Measurements from ENCODE around the gene TRPM8. TPM values are rescaled to one million over a fixed set of nuclear protein-coding genes. Genes with fewer than 3 reads are reported as not detected.
A peak's percentile ranks its signal among the peaks of the same experiment; 100 is the strongest.

Gene TRPM8
- total and polyA plus RNA-seq, 5 donors from 2014 or later, result not detected

GRCh38 chr2:234051374-234052070 is 134.3 kb downstream of the TRPM8 start:
- Mint-ChIP-seq H3K4me1 (no peaks in the 10 kb centered on the region), H3K27ac (no peak overlapping the region), H3K27me3 (peaks cover 28% of the 10 kb centered on the region), H3K36me3 (no peaks in the 10 kb centered on the region), H3K9me3 (peaks cover 0 to 5% (median 0%) of the 10 kb centered on the region in 7 donors), H3K4me3 (no peak overlapping the region)
- Histone ChIP-seq H3K36me3 (ENCODE audit: control insufficient read depth, insufficient read depth, low read length) (no peaks in the 10 kb centered on the region), H3K4me1 (ENCODE audit: control insufficient read depth, insufficient read depth, low read length, poor library complexity, severe bottlenecking) (no peaks in the 10 kb centered on the region), H3K4me3 (ENCODE audit: low read depth, low read length) (no peak overlapping the region), H3K27me3 (ENCODE audit: control insufficient read depth, insufficient read depth, low read length) (peaks cover 13% of the 10 kb centered on the region), H3K27ac (ENCODE audit: insufficient read depth, low read length, poor library complexity, severe bottlenecking) (no peak overlapping the region), H3K9me3 (ENCODE audit: control insufficient read depth in 2 of 2, low read length in 2 of 2) (no peaks in the 10 kb centered on the region)
- DNase-seq (no peak), ATAC-seq (ENCODE audit: low read depth in 2 of 2) (no peak)

- no peaks in the 10 kb centered on the region for H3K4me1 ChIP-seq (ENCODE audit: control insufficient read depth, insufficient read depth, low read length, poor library complexity, severe bottlenecking)
- Mint-ChIP-seq H3K27me3 (peaks cover 34% of the 10 kb centered on the region), H3K9me3 (peaks cover 0 to 2% (median 0%) of the 10 kb centered on the region in 7 donors), H3K36me3 (no peaks in the 10 kb centered on the region), H3K4me1 (peaks cover 0 to 4% (median 0%) of the 10 kb centered on the region in 4 donors), H3K27ac (peak overlapping the region in 1 of 3 donors; percentile 20), H3K4me3 (no peak overlapping the region)
- DNase-seq (no peak), ATAC-seq (ENCODE audit: low read depth in 2 of 2) (no peak)
- no peak overlapping the region for H3K27ac ChIP-seq (ENCODE audit: insufficient read depth, low read length, poor library complexity, severe bottlenecking)
- H3K27me3 ChIP-seq (ENCODE audit: control insufficient read depth, insufficient read depth, low read length), result peaks cover 7% of the 10 kb centered on the region
- no peaks in the 10 kb centered on the region for H3K36me3 ChIP-seq (ENCODE audit: control insufficient read depth, insufficient read depth, low read length)
- no peaks in the 10 kb centered on the region for H3K9me3 ChIP-seq (ENCODE audit: control insufficient read depth in 2 of 2, low read length in 2 of 2)
- H3K4me3 ChIP-seq (ENCODE audit: low read depth, low read length), result no peak overlapping the region
Measured at GRCh38 chr2:234058881-234059280, 141.7 kb downstream of the TRPM8 start.

- no peak for DNase-seq
- H3K4me1 ChIP-seq (ENCODE audit: control insufficient read depth, insufficient read depth, low read length, poor library complexity, severe bottlenecking), result no peaks in the 10 kb centered on the region
- H3K9me3 Mint-ChIP-seq, result peaks cover 0 to 2% (median 0%) of the 10 kb centered on the region in 7 donors
- H3K36me3 Mint-ChIP-seq, result no peaks in the 10 kb centered on the region
- ATAC-seq (ENCODE audit: low read depth in 2 of 2), result no peak
- no peaks in the 10 kb centered on the region for H3K36me3 ChIP-seq (ENCODE audit: control insufficient read depth, insufficient read depth, low read length)
- no peak overlapping the region for H3K27ac Mint-ChIP-seq
- H3K27me3 Mint-ChIP-seq, result peaks cover 25% of the 10 kb centered on the region
- peaks cover 7% of the 10 kb centered on the region for H3K27me3 ChIP-seq (ENCODE audit: control insufficient read depth, insufficient read depth, low read length)
- no peak overlapping the region for H3K27ac ChIP-seq (ENCODE audit: insufficient read depth, low read length, poor library complexity, severe bottlenecking)
- peaks cover 0 to 5% (median 0%) of the 10 kb centered on the region in 4 donors for H3K4me1 Mint-ChIP-seq
- H3K9me3 ChIP-seq (ENCODE audit: control insufficient read depth in 2 of 2, low read length in 2 of 2), result no peaks in the 10 kb centered on the region
- no peak overlapping the region for H3K4me3 Mint-ChIP-seq
- no peak overlapping the region for H3K4me3 ChIP-seq (ENCODE audit: low read depth, low read length)
Measured at GRCh38 chr2:234060236-234060635, 143.1 kb downstream of the TRPM8 start.

- Mint-ChIP-seq H3K9me3 (peaks cover 0 to 5% (median 0%) of the 10 kb centered on the region in 7 donors), H3K36me3 (no peaks in the 10 kb centered on the region), H3K4me3 (no peak overlapping the region), H3K4me1 (peaks cover 0 to 5% (median 0%) of the 10 kb centered on the region in 4 donors), H3K27ac (no peak overlapping the region), H3K27me3 (peaks cover 36% of the 10 kb centered on the region)
- DNase-seq, result no peak
- Histone ChIP-seq H3K27ac (ENCODE audit: insufficient read depth, low read length, poor library complexity, severe bottlenecking) (no peak overlapping the region), H3K27me3 (ENCODE audit: control insufficient read depth, insufficient read depth, low read length) (peaks cover 11% of the 10 kb centered on the region), H3K4me1 (ENCODE audit: control insufficient read depth, insufficient read depth, low read length, poor library complexity, severe bottlenecking) (no peaks in the 10 kb centered on the region), H3K4me3 (ENCODE audit: low read depth, low read length) (no peak overlapping the region), H3K9me3 (ENCODE audit: control insufficient read depth in 2 of 2, low read length in 2 of 2) (no peaks in the 10 kb centered on the region), H3K36me3 (ENCODE audit: control insufficient read depth, insufficient read depth, low read length) (no peaks in the 10 kb centered on the region)
- ATAC-seq (ENCODE audit: low read depth in 2 of 2), result no peak
Measured at GRCh38 chr2:234061624-234062257, 144.6 kb downstream of the TRPM8 start.

- no peaks in the 10 kb centered on the region for H3K36me3 ChIP-seq (ENCODE audit: control insufficient read depth, insufficient read depth, low read length)
- Mint-ChIP-seq H3K36me3 (no peaks in the 10 kb centered on the region), H3K4me3 (no peak overlapping the region), H3K27ac (no peak overlapping the region), H3K27me3 (peaks cover 29% of the 10 kb centered on the region), H3K9me3 (peaks cover 0 to 8% (median 5%) of the 10 kb centered on the region in 7 donors), H3K4me1 (peaks cover 0 to 2% (median 0%) of the 10 kb centered on the region in 4 donors)
- H3K9me3 ChIP-seq (ENCODE audit: control insufficient read depth in 2 of 2, low read length in 2 of 2), result peaks cover 0 to 8% of the 10 kb centered on the region in 2 experiments
- H3K4me3 ChIP-seq (ENCODE audit: low read depth, low read length), result no peak overlapping the region
- no peaks in the 10 kb centered on the region for H3K4me1 ChIP-seq (ENCODE audit: control insufficient read depth, insufficient read depth, low read length, poor library complexity, severe bottlenecking)
- ATAC-seq (ENCODE audit: low read depth in 2 of 2) (no peak), DNase-seq (no peak)
- H3K27ac ChIP-seq (ENCODE audit: insufficient read depth, low read length, poor library complexity, severe bottlenecking), result no peak overlapping the region
- peaks cover 10% of the 10 kb centered on the region for H3K27me3 ChIP-seq (ENCODE audit: control insufficient read depth, insufficient read depth, low read length)
Measured at GRCh38 chr2:234066587-234066986, 149.4 kb downstream of the TRPM8 start.

Other genes with a start within 250 kb of the TRPM8 start
- gene UGT1A9, start 245.5 kb upstream of the TRPM8 start, total RNA-seq, result not detected
- not detected for gene UGT1A9, start 245.5 kb upstream of the TRPM8 start, polyA plus RNA-seq
- not detected for gene UGT1A7, start 235.5 kb upstream of the TRPM8 start, total RNA-seq
- not detected for gene UGT1A7, start 235.5 kb upstream of the TRPM8 start, polyA plus RNA-seq
- not detected for gene UGT1A6, start 224.5 kb upstream of the TRPM8 start, total RNA-seq
- not detected for gene UGT1A6, start 224.5 kb upstream of the TRPM8 start, polyA plus RNA-seq
- not detected for gene UGT1A5, start 204.5 kb upstream of the TRPM8 start, total RNA-seq
- gene UGT1A5, start 204.5 kb upstream of the TRPM8 start, polyA plus RNA-seq, result not detected
- not detected for gene UGT1A4, start 198.6 kb upstream of the TRPM8 start, total RNA-seq
- not detected for gene UGT1A4, start 198.6 kb upstream of the TRPM8 start, polyA plus RNA-seq
- not detected for gene UGT1A3, start 188.3 kb upstream of the TRPM8 start, total RNA-seq
- gene UGT1A3, start 188.3 kb upstream of the TRPM8 start, polyA plus RNA-seq, result not detected
- not detected for gene UGT1A1, start 157.1 kb upstream of the TRPM8 start, total RNA-seq
- gene UGT1A1, start 157.1 kb upstream of the TRPM8 start, polyA plus RNA-seq, result not detected
- gene MROH2A, start 139.0 kb upstream of the TRPM8 start, total RNA-seq, result not detected
- not detected for gene MROH2A, start 139.0 kb upstream of the TRPM8 start, polyA plus RNA-seq
- gene HJURP, start 62.8 kb upstream of the TRPM8 start, total RNA-seq, result 1.8 TPM
- gene HJURP, start 62.8 kb upstream of the TRPM8 start, polyA plus RNA-seq, result 1 to 10 TPM in 2 of 4 donors, under 1 TPM in 2; 0.34 to 1.7 (median 0.98) TPM
- not detected for gene SPP2, start 133.3 kb downstream of the TRPM8 start, total RNA-seq
- not detected for gene SPP2, start 133.3 kb downstream of the TRPM8 start, polyA plus RNA-seq

Measured in CD4-positive, CD25-positive, alpha-beta regulatory T cell (primary cell).